D341Med (cell line): ENCODE measurements around the gene GNAI3.
A peak's percentile ranks its signal among the peaks of the same experiment; 100 is the strongest.

Experiments
- DNase-seq: peaks from one replicate; pipeline ENCODE4 v3.0.0; 2012; ENCODE audit warnings: low spot score

Gene GNAI3

GRCh38 chr1:109661391-109661790 lies 113.0 kb downstream of the GNAI3 start:
- no peak for DNase-seq

- no peak for DNase-seq
Measured at GRCh38 chr1:109664671-109665070, 116.3 kb downstream of the GNAI3 start.

GRCh38 chr1:109667452-109668122 lies 119.2 kb downstream of the GNAI3 start, which contains the start of gene GSTM2:
Gene GSTM2 (plus strand): TSS chr1:109668057. CDS start chr1:109668116, 59 bp downstream.
- peak; percentile 82 for DNase-seq
